Activated naive CD8-positive, alpha-beta T cell (primary cell): Measurements from ENCODE around the gene PLXNB1.

ENCODE experiments used
- H3K27ac Mint-ChIP-seq: one replicate; pipeline ENCODE4 v1.8.0; 2021; ENCODE audit warnings: mixed read lengths
- H3K27me3 Mint-ChIP-seq: one replicate; pipeline ENCODE4 v1.8.0; 2021; ENCODE audit warnings: mixed read lengths
- H3K36me3 Mint-ChIP-seq: one replicate; pipeline ENCODE4 v1.8.0; 2021; ENCODE audit warnings: mixed read lengths
- H3K4me1 Mint-ChIP-seq: one replicate; pipeline ENCODE4 v1.8.0; 2021; ENCODE audit warnings: low read depth, mixed read lengths
- H3K4me3 Mint-ChIP-seq: one replicate; pipeline ENCODE4 v1.8.0; 2021; ENCODE audit warnings: mild to moderate bottlenecking, mixed read lengths
- H3K9me3 Mint-ChIP-seq: one replicate; pipeline ENCODE4 v1.8.0; 2021; ENCODE audit warnings: low read depth, mixed read lengths

Gene PLXNB1

GRCh38 chr3:48369693-48370332 lies 60.1 kb downstream of the PLXNB1 start:
- H3K4me1 Mint-ChIP-seq = no peaks in the 10 kb centered on the region
- no peaks in the 10 kb centered on the region for H3K36me3 Mint-ChIP-seq
- H3K9me3 Mint-ChIP-seq = no peaks in the 10 kb centered on the region
- no peaks in the 10 kb centered on the region for H3K27me3 Mint-ChIP-seq
- H3K27ac Mint-ChIP-seq = no peak overlapping the region
- no peak overlapping the region for H3K4me3 Mint-ChIP-seq

DNA sequence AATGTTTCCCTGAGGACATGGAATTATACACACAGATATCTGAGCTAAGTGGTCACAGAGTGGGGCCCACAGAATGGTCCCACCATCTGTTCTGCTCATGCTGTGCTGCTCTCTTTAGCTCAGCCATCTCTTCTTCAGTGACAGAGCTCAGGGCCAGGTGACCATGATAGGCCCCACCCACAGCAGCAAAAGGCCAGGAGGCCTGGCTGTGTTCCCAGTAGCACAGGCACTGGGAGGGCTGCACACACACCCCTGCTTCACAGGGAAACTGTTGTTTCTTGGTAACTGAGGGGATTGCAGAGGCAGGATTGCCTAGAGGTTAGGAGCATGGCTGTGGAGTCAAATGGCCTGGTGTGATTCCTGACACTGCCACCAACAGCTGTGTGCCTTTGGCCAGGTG lies 62.7 kb downstream of the PLXNB1 start:
- no peaks in the 10 kb centered on the region for H3K36me3 Mint-ChIP-seq
- H3K9me3 Mint-ChIP-seq = peaks cover 2% of the 10 kb centered on the region
- no peak overlapping the region for H3K4me3 Mint-ChIP-seq
- H3K27ac Mint-ChIP-seq = no peak overlapping the region
- no peaks in the 10 kb centered on the region for H3K4me1 Mint-ChIP-seq
- H3K27me3 Mint-ChIP-seq = no peaks in the 10 kb centered on the region

DNA sequence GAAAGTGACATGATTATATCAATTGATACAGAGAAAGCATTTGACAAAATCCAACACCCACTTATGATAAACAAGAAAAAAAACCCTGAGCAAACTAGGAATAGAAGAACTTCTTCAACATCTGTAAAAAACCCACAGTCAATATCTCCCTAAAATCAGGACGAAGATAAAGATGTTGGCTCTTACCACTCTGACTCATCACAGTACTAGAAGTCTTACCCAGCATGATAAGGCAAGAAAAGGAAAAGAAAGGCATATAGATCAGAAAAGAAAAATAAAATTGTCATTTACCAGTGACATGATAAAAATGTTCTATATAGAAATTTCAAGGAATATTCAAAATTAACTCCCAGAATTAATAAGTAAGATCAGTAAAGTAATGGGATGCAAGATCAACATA lies 65.0 kb downstream of the PLXNB1 start:
- Mint-ChIP-seq H3K27ac (no peak overlapping the region), H3K4me3 (no peak overlapping the region), H3K36me3 (peaks cover 8% of the 10 kb centered on the region), H3K4me1 (no peaks in the 10 kb centered on the region), H3K27me3 (no peaks in the 10 kb centered on the region), H3K9me3 (peaks cover 12% of the 10 kb centered on the region)

- Mint-ChIP-seq H3K27me3 (peaks cover 3% of the 10 kb centered on the region), H3K9me3 (peaks cover 12% of the 10 kb centered on the region), H3K27ac (no peak overlapping the region), H3K36me3 (peaks cover 8% of the 10 kb centered on the region), H3K4me3 (no peak overlapping the region), H3K4me1 (no peaks in the 10 kb centered on the region)
Measured at GRCh38 chr3:48361928-48362327, 68.0 kb downstream of the PLXNB1 start.

GRCh38 chr3:48356419-48356818 lies 73.5 kb downstream of the PLXNB1 start:
- H3K36me3 Mint-ChIP-seq = peaks cover 4% of the 10 kb centered on the region
- no peak overlapping the region for H3K27ac Mint-ChIP-seq
- no peaks in the 10 kb centered on the region for H3K4me1 Mint-ChIP-seq
- H3K4me3 Mint-ChIP-seq = no peak overlapping the region
- peaks cover 14% of the 10 kb centered on the region for H3K27me3 Mint-ChIP-seq
- H3K9me3 Mint-ChIP-seq = peaks cover 5% of the 10 kb centered on the region

DNA sequence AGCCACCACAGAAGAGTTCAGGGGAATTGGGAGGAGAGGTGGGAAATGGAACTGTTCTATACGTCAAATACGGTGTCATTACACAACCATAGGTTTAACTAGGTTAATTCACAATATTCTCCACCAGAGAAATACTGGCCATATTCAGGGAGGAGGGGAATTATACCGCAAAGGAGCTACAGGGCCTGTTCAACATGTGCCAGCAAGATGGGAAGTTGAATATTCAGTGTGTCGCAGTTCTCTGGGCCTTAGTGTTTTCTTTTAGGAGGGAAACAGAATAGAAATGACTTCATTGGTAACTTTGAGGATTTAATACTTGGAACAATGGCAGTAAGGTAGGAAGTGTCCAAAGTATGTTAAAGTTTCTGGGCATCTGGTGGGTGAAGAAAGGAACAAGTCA lies 75.9 kb downstream of the PLXNB1 start:
- no peaks in the 10 kb centered on the region for H3K36me3 Mint-ChIP-seq
- H3K27ac Mint-ChIP-seq = no peak overlapping the region
- no peaks in the 10 kb centered on the region for H3K4me1 Mint-ChIP-seq
- H3K9me3 Mint-ChIP-seq = no peaks in the 10 kb centered on the region
- H3K27me3 Mint-ChIP-seq = peaks cover 11% of the 10 kb centered on the region
- no peak overlapping the region for H3K4me3 Mint-ChIP-seq
